GM12878 (cell line): ENCODE data around the gene AGR3. TPM values are rescaled to one million over a fixed set of nuclear protein-coding genes. Genes with fewer than 3 reads are reported as not detected.

Experiments used
- ATAC-seq: fragments of 200-7000 bp; cut with Tn5 transposase; 3 replicates; pipeline ENCODE4 v1.9.1; 2020; ENCODE audit warnings: mild to moderate bottlenecking, moderate library complexity
- BruUV-seq: library from RNA; stranded (reverse); fragments of 400-500 nt; replicated peaks from 2 replicates; lab custom pipeline; 2021; lab: Mats Ljungman, UMichigan
- CTCF ChIA-PET: fragments of 300-600 bp; sonication (Branson Sonifier 250); formaldehyde crosslinking; extraction: SDS; loops from one replicate; lab custom pipeline; 2021; ENCODE audit warnings: inconsistent platforms; lab: Yijun Ruan, JAX
- POLR2A ChIA-PET: fragments of 350-600 bp; formaldehyde crosslinking; extraction: SDS; loops from one replicate; lab custom pipeline; 2021; ENCODE audit warnings: inconsistent platforms; lab: Charles Lee
- RAD21 ChIA-PET: fragments of 300-600 bp; sonication (Branson Sonifier 250); formaldehyde crosslinking; loops from one replicate; lab custom pipeline; 2023; ENCODE audit warnings: antibody characterized with exemption; ENCODE audit not compliant: unreplicated experiment; lab: Charles Lee
- SMC1A ChIA-PET: fragments of 300-600 bp; sonication (Branson Sonifier 250); formaldehyde crosslinking; loops from one replicate; lab custom pipeline; 2023; ENCODE audit not compliant: unreplicated experiment, uncharacterized antibody; lab: Charles Lee
- DNase-seq: peaks from one replicate; pipeline ENCODE4 v3.0.0-alpha.2; 2011; ENCODE audit warnings: low read depth, low spot score
- FAIRE-seq: peaks from 3 replicates; lab custom pipeline; 2011; peaks lifted over from hg19 to GRCh38; lab: Jason Lieb, UNC
- H2AFZ ChIP-seq: 2 replicates; pipeline ENCODE4 v1.6.0; 2011; ENCODE audit warnings: low read depth, low read length, control low read depth; ENCODE audit not compliant: control insufficient read depth
- H3K27ac ChIP-seq: 2 replicates; pipeline ENCODE4 v1.5.1; 2011; ENCODE audit warnings: control low read depth; ENCODE audit not compliant: control insufficient read depth, insufficient read depth
- H3K27me3 ChIP-seq, 2 experiments: replicated peaks in 1 of 2; 2 replicates each; pipeline versions ENCODE4 v1.6.0 to v1.6.1; 2011; ENCODE audit warnings: low read length in 1 of 2; ENCODE audit not compliant: control insufficient read depth in 2 of 2, insufficient read depth in 2 of 2
- H3K36me3 ChIP-seq, 2 experiments: 2 replicates each; pipeline ENCODE4 v1.5.1; 2011; ENCODE audit warnings: low read length in 1 of 2; ENCODE audit not compliant: control insufficient read depth in 2 of 2, insufficient read depth in 2 of 2
- H3K4me1 ChIP-seq: 2 replicates; pipeline ENCODE4 v1.6.1; 2011; ENCODE audit warnings: mild to moderate bottlenecking, low read length, moderate library complexity, mixed read lengths; ENCODE audit not compliant: control insufficient read depth, insufficient read depth
- H3K4me2 ChIP-seq: 2 replicates; pipeline ENCODE4 v1.6.0; 2011; ENCODE audit warnings: control low read depth; ENCODE audit not compliant: control insufficient read depth, insufficient read depth
- H3K4me3 ChIP-seq: fragments of 200-600 bp; sonication (generic); 2 replicates; pipeline ENCODE4 v1.5.1; 2016
- H3K79me2 ChIP-seq: 2 replicates; pipeline ENCODE4 v1.6.0; 2011; ENCODE audit warnings: low read length; ENCODE audit not compliant: control insufficient read depth, insufficient read depth
- H3K9ac ChIP-seq: 2 replicates; pipeline ENCODE4 v1.8.0; 2011; ENCODE audit warnings: low read length, control low read depth, mixed read lengths; ENCODE audit not compliant: control insufficient read depth, insufficient read depth
- H3K9me3 ChIP-seq: replicated peaks from 3 replicates; pipeline ENCODE4 v1.5.1; 2011; ENCODE audit warnings: mild to moderate bottlenecking, low read length; ENCODE audit not compliant: control insufficient read depth, insufficient read depth
- H4K20me1 ChIP-seq: 2 replicates; pipeline ENCODE4 v1.6.0; 2011; ENCODE audit not compliant: control insufficient read depth, insufficient read depth
- BACH1 ChIP-seq: fragments of 450-650 bp; IDR thresholded peaks from 2 replicates; pipeline ENCODE4 v1.6.1; 2017; ENCODE audit warnings: mild to moderate bottlenecking, borderline replicate concordance
- CBFB ChIP-seq: IDR thresholded peaks from 2 replicates; pipeline ENCODE4 v1.6.1; 2016; ENCODE audit warnings: antibody characterized with exemption, low read depth
- CBX5 ChIP-seq: sonication (generic); IDR thresholded peaks from 2 replicates; pipeline ENCODE4 v1.6.1; 2016; ENCODE audit warnings: low read depth, moderate library complexity, mild to moderate bottlenecking, inconsistent platforms
- FOS ChIP-seq: IDR thresholded peaks from 3 replicates; pipeline ENCODE4 v1.6.1; 2011; ENCODE audit warnings: borderline replicate concordance; ENCODE audit not compliant: insufficient read length; ENCODE audit errors: extremely low read depth
- GABPA ChIP-seq: IDR thresholded peaks from 2 replicates; pipeline ENCODE4 v1.6.1; 2014; ENCODE audit warnings: antibody characterized with exemption, low read depth, mild to moderate bottlenecking, inconsistent platforms
- JUNB ChIP-seq: IDR thresholded peaks from 2 replicates; pipeline ENCODE4 v1.6.1; 2016; ENCODE audit warnings: antibody characterized with exemption, mild to moderate bottlenecking
- MTA2 ChIP-seq: fragments of 450-650 bp; IDR thresholded peaks from 2 replicates; pipeline ENCODE4 v1.6.1; 2016; ENCODE audit warnings: low read depth, mild to moderate bottlenecking, moderate library complexity
- NFXL1 ChIP-seq: fragments of 450-650 bp; IDR thresholded peaks from 2 replicates; pipeline ENCODE4 v1.6.1; 2017; ENCODE audit warnings: antibody characterized with exemption, mild to moderate bottlenecking, borderline replicate concordance
- NFYA ChIP-seq: IDR thresholded peaks from 2 replicates; pipeline ENCODE4 v1.6.1; 2011; ENCODE audit warnings: low read depth, mild to moderate bottlenecking, low read length, improper control_type of control experiment, borderline replicate concordance
- POLR2AphosphoS2 ChIP-seq: IDR thresholded peaks from 2 replicates; pipeline ENCODE4 v1.6.1; 2011; ENCODE audit warnings: low read depth, mild to moderate bottlenecking, low read length, improper control_type of control experiment, moderate library complexity
- RFX5 ChIP-seq: IDR thresholded peaks from 2 replicates; pipeline ENCODE4 v1.6.1; 2011; ENCODE audit warnings: low read depth, low read length, improper control_type of control experiment
- SMAD1 ChIP-seq: fragments of 450-650 bp; IDR thresholded peaks from 2 replicates; pipeline ENCODE4 v1.6.1; 2018; ENCODE audit warnings: mild to moderate bottlenecking, low read depth; ENCODE audit not compliant: partially characterized antibody
- WGBS: methylation state at CpG from one replicate; pipeline ENCODE4 v1.1.6; 2016; ENCODE audit warnings: low lambda C conversion rate; ENCODE audit not compliant: insufficient replicate concordance, insufficient coverage; ENCODE audit errors: missing lambda C conversion rate; 5-methylcytosine and 5-hydroxymethylcytosine counted together
- in situ Hi-C: fragments of 300-500 bp; cut with MboI; formaldehyde crosslinking; loops from 9 replicates; pipeline ENCODE4 v1.14.3; 2018; ENCODE audit warnings: mixed read lengths
- intact Hi-C: fragments of 100-400 bp; cut with micrococcal nuclease; formaldehyde crosslinking; loops from one replicate; pipeline ENCODE4 v1.14.2; 2022; ENCODE audit not compliant: unreplicated experiment
- polyA plus RNA-seq, 11 experiments: library from polyadenylated mRNA; depleted of rRNA in 4 of 11; unstranded in 6 of 11; stranded (reverse) in 5 of 11; fragments of >200 nt; fragmentation: Nextera tagmentation in 4 of 11; fragmentation: Illumina TruSeq in 1 of 11; extraction: Ambion mirVana in 4 of 11; extraction: Trizol in 1 of 11; gene quantifications; 1 replicate in 1 of 11; 2 replicates in 10 of 11; pipeline versions ENCODE4 v1.2.1 to v1.2.3, GENCODE V29; 2011 to 2016; ENCODE audit warnings: inconsistent platforms in 2 of 11, missing spikeins in 2 of 11, low read depth in 1 of 11
- total RNA-seq, 4 experiments: library from RNA; depleted of rRNA in 3 of 4; stranded (reverse); fragments of >200 nt in 3 of 4; fragmentation: Illumina TruSeq in 1 of 4; extraction: Trizol in 1 of 4; gene quantifications; 2 replicates each; pipeline versions ENCODE4 v1.2.1 to v1.2.3, GENCODE V29; 2013 to 2021
- TF ChIP-seq, protein P1 (sequence below): fragments of 150-350 bp; IDR thresholded peaks from 2 replicates; pipeline ENCODE4 v1.6.1; 2016; ENCODE audit warnings: low read depth, low read length
- TF ChIP-seq, protein P2 (sequence below): IDR thresholded peaks from 2 replicates; pipeline ENCODE4 v1.6.1; 2012; ENCODE audit warnings: low read depth, low read length, improper control_type of control experiment

AGR3 gene
- total and polyA plus RNA-seq, 10 of the 15 experiments (the other 5 are each of a cell fraction or from before 2014, with no cell fraction given), result not detected

DNA sequence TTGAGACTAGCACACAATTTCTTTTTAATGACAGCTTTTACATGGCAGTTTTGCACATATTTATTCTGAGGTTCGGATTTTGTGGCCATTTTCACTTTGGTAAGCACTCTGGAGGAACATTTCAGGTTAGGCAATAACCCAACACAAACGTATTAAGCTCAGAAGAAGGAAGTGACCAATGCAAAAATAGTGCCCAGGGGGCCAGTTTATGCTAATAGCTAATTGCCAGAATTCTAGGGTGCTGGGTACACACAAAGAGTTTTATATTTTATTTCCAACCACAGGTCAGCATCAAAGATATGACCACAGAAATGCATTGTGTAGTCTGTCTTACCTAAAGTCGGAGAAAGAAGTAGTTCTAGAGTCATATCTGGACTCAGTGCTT, 68.6 kb downstream of the AGR3 start:
- Histone ChIP-seq H2AFZ (no peak overlapping the region), H3K4me2 (no peak overlapping the region), H3K79me2 (no peaks in the 10 kb centered on the region), H3K9ac (no peak overlapping the region), H3K36me3 (no peaks in the 10 kb centered on the region), H3K9me3 (no peaks in the 10 kb centered on the region), H3K4me1 (no peaks in the 10 kb centered on the region), H3K27ac (no peak overlapping the region), H3K27me3 (no peaks in the 10 kb centered on the region), H4K20me1 (no peaks in the 10 kb centered on the region), H3K4me3 (no peak overlapping the region)
- intact Hi-C loops (no loop called here), in situ Hi-C loops (no loop called here)
- CTCF ChIA-PET, result interaction anchor here (0.5 to 2.8 kb wide), 2 partner anchors 12 to 444 kb away, joined by 3 to 9 read pairs; no protein-coding TSS in a partner anchor
- TF ChIP-seq SMAD1 (no peak), BACH1 (no peak), POLR2AphosphoS2 (no peak), GABPA (no peak), NFYA (no peak), CBFB (no peak), FOS (no peak), RFX5 (no peak), CBX5 (no peak), NFXL1 (no peak), MTA2 (no peak), JUNB (no peak)
- TF ChIP-seq, protein P1, sequence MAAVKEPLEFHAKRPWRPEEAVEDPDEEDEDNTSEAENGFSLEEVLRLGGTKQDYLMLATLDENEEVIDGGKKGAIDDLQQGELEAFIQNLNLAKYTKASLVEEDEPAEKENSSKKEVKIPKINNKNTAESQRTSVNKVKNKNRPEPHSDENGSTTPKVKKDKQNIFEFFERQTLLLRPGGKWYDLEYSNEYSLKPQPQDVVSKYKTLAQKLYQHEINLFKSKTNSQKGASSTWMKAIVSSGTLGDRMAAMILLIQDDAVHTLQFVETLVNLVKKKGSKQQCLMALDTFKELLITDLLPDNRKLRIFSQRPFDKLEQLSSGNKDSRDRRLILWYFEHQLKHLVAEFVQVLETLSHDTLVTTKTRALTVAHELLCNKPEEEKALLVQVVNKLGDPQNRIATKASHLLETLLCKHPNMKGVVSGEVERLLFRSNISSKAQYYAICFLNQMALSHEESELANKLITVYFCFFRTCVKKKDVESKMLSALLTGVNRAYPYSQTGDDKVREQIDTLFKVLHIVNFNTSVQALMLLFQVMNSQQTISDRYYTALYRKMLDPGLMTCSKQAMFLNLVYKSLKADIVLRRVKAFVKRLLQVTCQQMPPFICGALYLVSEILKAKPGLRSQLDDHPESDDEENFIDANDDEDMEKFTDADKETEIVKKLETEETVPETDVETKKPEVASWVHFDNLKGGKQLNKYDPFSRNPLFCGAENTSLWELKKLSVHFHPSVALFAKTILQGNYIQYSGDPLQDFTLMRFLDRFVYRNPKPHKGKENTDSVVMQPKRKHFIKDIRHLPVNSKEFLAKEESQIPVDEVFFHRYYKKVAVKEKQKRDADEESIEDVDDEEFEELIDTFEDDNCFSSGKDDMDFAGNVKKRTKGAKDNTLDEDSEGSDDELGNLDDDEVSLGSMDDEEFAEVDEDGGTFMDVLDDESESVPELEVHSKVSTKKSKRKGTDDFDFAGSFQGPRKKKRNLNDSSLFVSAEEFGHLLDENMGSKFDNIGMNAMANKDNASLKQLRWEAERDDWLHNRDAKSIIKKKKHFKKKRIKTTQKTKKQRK, result no peak
- TF ChIP-seq, protein P2, sequence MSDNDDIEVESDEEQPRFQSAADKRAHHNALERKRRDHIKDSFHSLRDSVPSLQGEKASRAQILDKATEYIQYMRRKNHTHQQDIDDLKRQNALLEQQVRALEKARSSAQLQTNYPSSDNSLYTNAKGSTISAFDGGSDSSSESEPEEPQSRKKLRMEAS, result no peak
- FAIRE-seq, result no peak
- POLR2A ChIA-PET, result no interaction called here
- RAD21 ChIA-PET, result no interaction called here
- 5% methylated on average over 3 of the region's 3 CpGs for WGBS
- SMC1A ChIA-PET, result interaction anchor here (1.3 kb wide), 1 partner anchor 10 kb away, joined by 3 read pairs; no protein-coding TSS in a partner anchor
- no peak for ATAC-seq
- BruUV-seq, result no TSS peak
- DNase-seq, result no peak
